Measurements from ENCODE around the gene EFNA5. TPM values are rescaled to one million over a fixed set of nuclear protein-coding genes. Genes with fewer than 3 reads are reported as not detected.
A peak's percentile ranks its signal among the peaks of the same experiment; 100 is the strongest.

Gene EFNA5
- total RNA-seq, 1 experiment from 2014 or later: 0.54 TPM

DNA sequence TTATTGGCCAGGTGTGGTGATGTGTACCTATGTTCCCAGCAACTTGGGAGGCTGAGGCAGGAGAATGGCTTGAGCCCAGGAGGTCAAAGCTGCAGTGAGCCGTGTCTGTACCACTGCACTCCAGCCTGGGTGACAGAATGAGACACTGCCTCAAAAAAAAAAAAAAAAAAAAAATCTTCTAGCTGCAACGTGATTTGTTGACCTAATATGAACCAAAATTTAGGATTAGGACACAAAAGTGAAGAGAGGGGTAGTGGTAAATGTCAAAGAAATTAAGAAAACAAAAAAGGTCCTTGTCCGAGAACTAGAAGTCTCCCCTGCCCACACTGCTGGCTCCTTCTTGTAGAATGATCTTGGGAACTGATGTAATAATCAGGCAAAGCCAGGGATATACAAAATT is 272.0 kb downstream of the EFNA5 start:
- in situ Hi-C loops (cut with HindIII; ENCODE audit: low sequenced_read_pairs): no loop called here
- no peak for DNase-seq (ENCODE audit: low spot score)

- in situ Hi-C loops (cut with HindIII; ENCODE audit: low sequenced_read_pairs): no loop called here
- DNase-seq (ENCODE audit: low spot score): no peak
These were observed 274.4 kb downstream of the EFNA5 start for GRCh38 chr5:107396351-107396690.

DNA sequence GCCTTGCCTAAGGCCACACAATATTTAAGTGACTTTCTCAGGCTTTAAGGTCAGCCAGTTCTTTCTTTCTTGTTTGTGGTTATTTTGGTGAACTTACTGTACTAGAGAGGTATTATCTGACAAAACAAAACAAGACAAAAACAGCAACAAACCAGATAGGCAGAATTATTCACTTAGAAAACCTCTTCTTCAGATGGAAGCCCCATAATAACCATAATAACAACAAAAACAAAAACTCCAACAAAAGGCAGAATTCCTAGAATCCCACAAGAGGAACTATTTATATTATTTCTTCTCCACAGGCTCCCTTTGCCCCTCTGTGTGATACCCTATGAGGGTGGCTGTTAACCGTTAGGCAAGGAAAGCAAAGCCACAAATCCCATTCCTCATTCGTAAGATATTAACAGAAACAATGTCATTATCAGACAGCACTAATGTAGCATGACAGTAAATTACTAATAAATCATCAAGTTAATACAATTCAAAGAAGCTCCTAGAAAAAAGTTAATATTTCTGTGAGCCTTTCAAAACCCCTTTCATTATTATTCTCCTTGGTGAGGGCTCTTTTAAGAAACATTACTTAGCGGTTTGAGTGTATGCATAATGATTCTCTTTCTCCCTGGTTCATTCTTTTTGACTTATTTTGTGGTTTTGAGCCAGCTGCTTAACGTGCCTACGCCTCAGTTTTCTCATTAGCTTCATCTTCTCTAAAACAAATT is 274.9 kb downstream of the EFNA5 start:
- DNase-seq (ENCODE audit: low spot score): no peak
- in situ Hi-C loops (cut with HindIII; ENCODE audit: low sequenced_read_pairs): no loop called here

- no peak for DNase-seq (ENCODE audit: low spot score)
- in situ Hi-C loops (cut with HindIII; ENCODE audit: low sequenced_read_pairs): no loop called here
These were observed 276.9 kb downstream of the EFNA5 start for GRCh38 chr5:107393851-107394250.

- in situ Hi-C loops (cut with HindIII; ENCODE audit: low sequenced_read_pairs): no loop called here
- no peak for DNase-seq (ENCODE audit: low spot score)
These were observed 278.9 kb downstream of the EFNA5 start for GRCh38 chr5:107391787-107392186.

- no peak for DNase-seq (ENCODE audit: low spot score)
- in situ Hi-C loops (cut with HindIII; ENCODE audit: low sequenced_read_pairs): no loop called here
These were observed 281.0 kb downstream of the EFNA5 start for GRCh38 chr5:107389775-107390148.

DNA sequence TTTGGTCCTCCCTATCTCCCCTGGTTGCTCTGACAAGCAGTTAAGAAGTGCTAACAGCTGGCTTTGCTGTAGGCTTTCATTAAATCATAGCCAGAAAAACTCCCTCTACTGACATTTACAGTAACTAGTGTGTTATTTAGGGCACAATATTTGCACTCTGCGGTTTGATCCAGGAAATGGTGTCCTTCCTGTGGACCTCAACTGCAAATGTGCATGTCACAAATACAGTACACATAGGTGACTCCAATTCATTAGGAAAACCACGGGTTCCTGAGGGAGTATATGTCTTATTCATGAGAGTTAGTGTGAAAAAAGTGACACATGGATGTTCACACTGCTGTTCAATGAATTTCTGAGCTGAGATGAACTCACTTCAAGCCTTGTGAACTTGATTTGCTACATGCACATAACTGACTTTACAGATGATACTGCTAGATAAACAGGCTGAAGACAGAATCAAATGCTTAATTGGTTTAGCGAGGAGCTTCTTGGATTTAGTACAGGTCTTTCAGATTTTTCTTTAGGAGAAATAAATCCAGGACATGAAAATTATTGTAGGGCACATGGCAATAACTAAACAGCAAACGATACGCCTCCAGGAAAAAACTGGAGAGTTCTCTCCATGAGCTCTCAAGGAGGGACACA is 281.5 kb downstream of the EFNA5 start:
- in situ Hi-C loops (cut with HindIII; ENCODE audit: low sequenced_read_pairs): no loop called here
- DNase-seq (ENCODE audit: low spot score): no peak

DNA sequence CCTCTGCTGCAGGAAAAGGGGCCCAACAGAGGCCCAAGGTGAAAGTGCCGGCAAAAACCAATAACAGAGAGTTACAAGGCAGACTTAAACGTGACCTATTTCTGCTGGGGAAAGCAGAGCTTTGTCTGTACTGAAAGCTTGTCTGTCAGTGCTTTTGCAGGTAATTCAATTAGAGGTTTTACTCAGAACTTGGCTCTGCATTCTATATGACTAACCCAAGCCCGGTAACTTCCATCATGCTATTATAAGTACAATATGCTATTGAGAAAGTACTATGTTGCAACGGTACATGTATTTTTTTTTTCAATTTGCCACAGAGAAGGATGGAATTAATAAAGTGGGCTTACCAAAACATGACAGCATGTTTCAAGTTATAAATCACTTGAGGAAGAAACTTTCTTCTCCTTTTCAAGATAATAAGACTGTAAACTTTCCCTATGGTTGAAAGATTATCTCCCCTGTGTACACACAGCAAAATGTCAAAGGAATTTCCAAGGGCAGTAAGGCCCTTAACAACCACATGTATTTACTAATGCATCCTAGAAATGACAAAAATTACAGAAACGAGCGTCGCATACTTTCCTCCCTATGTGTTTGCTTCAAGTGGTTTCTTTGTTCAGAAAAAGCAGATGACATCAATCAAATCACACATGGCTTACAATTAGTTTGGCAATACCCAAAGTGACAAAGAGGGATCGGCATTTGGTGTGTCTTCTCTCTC is 282.4 kb downstream of the EFNA5 start:
- no peak for DNase-seq (ENCODE audit: low spot score)
- in situ Hi-C loops (cut with HindIII; ENCODE audit: low sequenced_read_pairs): no loop called here

- in situ Hi-C loops (cut with HindIII; ENCODE audit: low sequenced_read_pairs): no loop called here
- no peak for DNase-seq (ENCODE audit: low spot score)
These were observed 283.1 kb downstream of the EFNA5 start for GRCh38 chr5:107387526-107388140.

DNA sequence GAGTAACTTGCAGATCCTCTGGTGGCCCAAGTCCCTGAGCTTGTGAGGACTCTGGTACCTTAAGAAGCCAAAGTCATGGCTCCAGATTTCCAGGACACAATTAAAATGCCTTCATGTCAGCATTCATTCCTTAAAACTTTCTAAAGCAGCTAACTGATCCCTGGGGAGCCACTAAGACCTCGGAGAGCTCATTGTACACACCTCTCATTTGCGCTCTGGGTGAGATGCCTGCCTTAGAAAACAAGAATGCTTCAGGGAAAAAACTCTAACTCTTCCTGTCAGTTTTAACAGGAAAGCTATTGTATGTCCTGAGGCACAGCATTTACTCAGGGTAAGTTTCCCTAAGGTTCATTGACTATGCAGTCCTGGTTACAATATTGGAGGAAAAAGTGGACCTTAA is 285.0 kb downstream of the EFNA5 start:
- DNase-seq (ENCODE audit: low spot score): no peak
- in situ Hi-C loops (cut with HindIII; ENCODE audit: low sequenced_read_pairs): no loop called here

DNA sequence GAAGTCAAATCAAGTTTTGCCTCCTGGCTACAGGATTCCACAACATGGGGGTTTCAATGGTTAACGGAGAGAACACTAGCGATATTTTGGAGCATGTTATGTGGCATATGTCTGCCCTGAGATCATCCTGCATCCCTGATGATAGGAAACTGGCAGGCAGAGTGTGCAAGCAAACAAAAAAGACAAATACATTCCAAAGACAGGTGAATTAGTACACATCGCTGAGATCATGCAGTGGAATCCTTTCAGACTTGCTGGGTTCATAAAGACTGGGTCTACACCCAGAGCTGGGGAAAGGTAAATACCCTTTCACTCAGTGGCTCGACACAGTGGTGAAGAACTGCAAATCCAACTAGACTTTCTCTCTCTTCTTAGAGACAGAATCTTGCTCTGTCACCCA is 286.5 kb downstream of the EFNA5 start:
- in situ Hi-C loops (cut with HindIII; ENCODE audit: low sequenced_read_pairs): no loop called here
- peak; percentile 67 for DNase-seq (ENCODE audit: low spot score)

DNA sequence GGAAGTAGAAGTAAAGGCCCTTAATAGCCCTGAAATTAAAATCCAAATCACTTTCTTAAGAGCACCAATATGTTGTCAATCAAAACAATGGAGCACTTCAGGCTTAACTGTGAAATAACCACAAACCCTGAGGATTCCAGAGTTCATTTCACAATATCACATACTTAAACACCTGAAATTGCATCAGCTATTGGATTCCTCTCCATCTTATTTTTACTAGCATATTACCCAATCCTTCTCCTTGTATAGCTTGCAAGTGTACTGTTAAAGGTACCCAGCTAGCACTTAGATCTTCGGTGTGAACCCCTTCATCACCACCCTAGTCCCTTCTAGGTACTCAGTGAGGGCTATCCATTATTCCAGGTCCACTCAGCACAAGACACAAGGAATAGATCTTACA is 287.3 kb downstream of the EFNA5 start:
- in situ Hi-C loops (cut with HindIII; ENCODE audit: low sequenced_read_pairs): no loop called here
- no peak for DNase-seq (ENCODE audit: low spot score)

GRCh38 chr5:107381189-107381856 is 289.4 kb downstream of the EFNA5 start:
- in situ Hi-C loops (cut with HindIII; ENCODE audit: low sequenced_read_pairs): no loop called here
- peak; percentile 77 for DNase-seq (ENCODE audit: low spot score)

DNA sequence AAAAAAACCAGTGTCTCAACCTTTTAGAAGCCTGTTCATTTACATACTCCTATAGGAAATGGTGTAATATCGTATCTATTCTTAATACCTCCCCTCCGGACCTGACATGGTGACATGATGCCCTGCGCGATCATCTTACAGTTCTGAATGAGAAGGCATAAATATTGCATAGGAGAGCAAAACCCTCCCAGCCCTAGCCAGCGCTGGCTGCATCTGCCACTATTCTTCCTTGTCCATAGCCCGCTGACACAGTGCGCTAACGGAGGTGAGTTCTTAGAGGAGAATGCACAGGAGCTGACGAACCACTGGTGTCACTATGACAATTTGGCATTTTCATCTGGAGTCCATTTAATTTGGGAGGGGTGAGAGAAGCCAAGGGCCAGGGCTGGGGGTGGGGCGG is 290.1 kb downstream of the EFNA5 start:
- in situ Hi-C loops (cut with HindIII; ENCODE audit: low sequenced_read_pairs): no loop called here
- DNase-seq (ENCODE audit: low spot score): peak; percentile 28

DNA sequence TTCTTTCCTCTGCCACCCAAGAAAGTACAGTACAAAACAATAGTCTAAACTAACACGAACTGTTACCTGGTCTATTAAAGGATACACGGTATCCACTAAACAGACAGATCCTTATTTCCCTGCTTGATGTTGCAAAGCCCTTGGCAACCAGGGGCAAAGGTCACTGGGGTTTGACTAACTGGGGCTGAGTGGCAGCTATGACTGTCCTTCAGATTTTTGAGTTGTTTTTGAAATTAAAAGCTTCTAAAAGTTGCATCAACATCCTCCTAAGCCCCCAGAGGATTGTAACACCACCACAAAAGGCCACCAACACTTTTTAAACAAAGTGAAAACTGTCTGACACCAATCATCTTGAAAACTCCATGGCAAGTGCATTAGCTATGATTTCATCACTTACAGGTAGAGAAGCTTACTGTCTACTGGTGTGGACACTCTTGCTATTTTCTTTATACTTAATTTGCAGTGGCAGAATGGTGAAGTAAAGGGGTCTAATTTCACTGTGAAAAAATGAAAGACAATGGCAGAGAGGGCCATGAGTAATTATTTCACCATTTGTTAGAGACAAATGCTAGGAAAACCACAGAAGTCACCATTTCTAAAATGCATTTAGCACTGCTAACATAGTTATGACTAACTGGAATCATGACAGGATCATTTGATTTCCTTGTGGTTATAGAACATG is 292.4 kb downstream of the EFNA5 start:
- in situ Hi-C loops (cut with HindIII; ENCODE audit: low sequenced_read_pairs): no loop called here

GRCh38 chr5:107377277-107377609 is 293.5 kb downstream of the EFNA5 start:
- in situ Hi-C loops (cut with HindIII; ENCODE audit: low sequenced_read_pairs): no loop called here
- DNase-seq (ENCODE audit: low spot score): no peak

More for the DNA sequence above, 292.4 kb downstream of the EFNA5 start:
- DNase-seq (ENCODE audit: low spot score): no peak

DNA sequence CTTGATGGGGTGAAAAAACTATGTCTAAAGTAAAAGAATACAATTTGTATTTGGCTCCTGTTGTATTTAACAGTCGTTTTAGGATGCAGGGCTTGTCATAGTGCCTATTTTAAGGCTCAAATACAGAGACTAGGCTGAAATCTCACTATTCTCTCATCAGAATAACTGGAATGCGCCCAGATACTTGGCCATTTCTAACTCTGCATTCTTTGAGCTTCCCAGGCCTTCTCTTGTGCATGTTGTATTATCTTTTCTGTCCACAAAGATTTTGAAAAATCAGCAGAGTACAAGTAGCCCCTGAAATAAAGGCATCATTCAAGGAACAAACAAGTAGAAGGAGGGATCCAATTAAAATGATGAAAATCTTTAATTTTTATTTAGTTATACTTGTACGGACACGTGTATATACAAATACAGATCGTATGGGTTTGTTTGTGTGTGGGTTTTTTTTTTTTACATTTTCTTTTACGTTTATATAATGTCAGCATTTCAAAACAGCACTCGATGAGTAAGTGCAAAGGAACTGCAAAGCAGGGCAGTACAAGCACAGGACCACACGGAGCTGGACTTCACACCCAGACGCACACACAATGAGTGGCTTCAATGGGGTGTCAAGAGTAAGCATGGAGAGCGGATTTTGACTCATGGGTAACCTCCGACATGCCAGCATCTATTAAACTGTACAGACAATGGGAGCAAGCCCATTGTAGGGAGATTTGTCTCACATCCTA is 294.0 kb downstream of the EFNA5 start:
- in situ Hi-C loops (cut with HindIII; ENCODE audit: low sequenced_read_pairs): no loop called here
- no peak for DNase-seq (ENCODE audit: low spot score)

DNA sequence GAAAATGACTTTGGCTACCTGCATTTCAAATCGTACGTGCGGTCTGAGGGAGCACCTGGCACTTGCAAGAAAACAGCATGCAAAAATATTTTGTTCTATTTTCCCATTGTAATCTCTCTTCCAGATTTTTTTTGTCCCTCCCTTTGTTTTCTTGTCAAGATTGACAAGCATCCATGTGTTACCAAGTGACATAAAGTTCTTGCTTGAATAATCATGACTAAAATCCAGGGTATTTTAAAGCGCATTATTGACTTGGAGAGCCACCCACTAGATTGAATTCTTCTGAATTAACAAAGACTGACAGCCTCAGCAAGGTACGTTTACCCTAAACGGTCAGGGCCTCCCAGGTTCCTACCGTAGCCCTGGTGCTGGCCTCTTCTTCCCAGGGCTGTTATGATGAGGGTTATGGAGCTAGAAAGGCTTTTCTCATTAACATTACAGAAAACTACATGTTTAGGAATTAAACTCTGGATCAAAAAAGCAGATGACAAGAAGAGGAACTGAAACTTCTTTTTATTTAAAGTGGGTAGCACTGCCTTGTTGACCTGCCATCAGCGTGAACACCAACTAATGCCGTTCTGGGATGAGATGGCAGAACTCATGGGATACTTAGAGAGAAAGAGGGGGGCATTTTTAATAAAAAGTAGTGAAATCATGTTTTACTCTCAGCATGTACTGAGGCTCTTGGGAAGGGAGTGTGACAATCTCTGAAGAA is 297.0 kb downstream of the EFNA5 start:
- peak; percentile 63 for DNase-seq (ENCODE audit: low spot score)
- in situ Hi-C loops (cut with HindIII; ENCODE audit: low sequenced_read_pairs): no loop called here

Measured in G401 (cell line).